MCF 10A (cell line): ENCODE results near the gene CIPC. TPM values are rescaled to one million over a fixed set of nuclear protein-coding genes. Genes with fewer than 3 reads are reported as not detected.
A peak's percentile ranks its signal among the peaks of the same experiment; 100 is the strongest.

ENCODE experiments used
- BruUV-seq: library from RNA; stranded (reverse); fragments of 400-500 nt; replicated peaks from 2 replicates; lab custom pipeline; 2021; lab: Mats Ljungman, UMichigan
- CTCF ChIA-PET: fragments of 300-600 bp; sonication (Branson Sonifier 250); formaldehyde crosslinking; extraction: SDS; loops from one replicate; lab custom pipeline; 2021; ENCODE audit warnings: antibody characterized with exemption, inconsistent platforms; lab: Yijun Ruan, JAX
- POLR2A ChIA-PET: fragments of 300-600, 350-650 bp; sonication (Branson Sonifier 250); formaldehyde crosslinking; extraction: SDS; loops from one replicate; lab custom pipeline; 2020; ENCODE audit warnings: antibody characterized with exemption, inconsistent platforms; lab: Yijun Ruan, JAX
- DNase-seq: peaks from one replicate; pipeline ENCODE4 v3.0.0-alpha.2; 2018; ENCODE audit not compliant: unreplicated experiment
- H3K27ac Mint-ChIP-seq: one replicate; pipeline ENCODE4 v1.8.0; 2022; ENCODE audit warnings: mild to moderate bottlenecking, low read depth, mixed read lengths; ENCODE audit not compliant: unreplicated experiment
- H3K27me3 Mint-ChIP-seq: one replicate; pipeline ENCODE4 v1.8.0; 2022; ENCODE audit warnings: mixed read lengths; ENCODE audit not compliant: insufficient read depth, unreplicated experiment
- H3K36me3 Mint-ChIP-seq: one replicate; pipeline ENCODE4 v1.8.0; 2022; ENCODE audit warnings: mild to moderate bottlenecking, moderate library complexity, mixed read lengths; ENCODE audit not compliant: insufficient read depth, unreplicated experiment
- H3K4me1 Mint-ChIP-seq: one replicate; pipeline ENCODE4 v1.8.0; 2022; ENCODE audit warnings: mixed read lengths; ENCODE audit not compliant: insufficient read depth, unreplicated experiment
- H3K4me3 Mint-ChIP-seq: one replicate; pipeline ENCODE4 v1.8.0; 2022; ENCODE audit warnings: mild to moderate bottlenecking, moderate library complexity, mixed read lengths; ENCODE audit not compliant: unreplicated experiment
- H3K9me3 Mint-ChIP-seq: one replicate; pipeline ENCODE4 v1.8.0; 2022; ENCODE audit warnings: mixed read lengths; ENCODE audit not compliant: unreplicated experiment
- intact Hi-C: fragments of 100-400 bp; cut with micrococcal nuclease; formaldehyde crosslinking; loops from 2 replicates; pipeline ENCODE4 v1.14.1; 2022
- total RNA-seq: library from RNA; stranded (reverse); gene quantifications from 2 replicates; pipeline ENCODE4 v1.2.3, GENCODE V29; 2022
- TF ChIP-seq, protein P1 (sequence below): fragments of 200-600 bp; IDR thresholded peaks from one replicate; pipeline ENCODE4 v1.8.0; 2022; ENCODE audit warnings: antibody characterized with exemption, mild to moderate bottlenecking; ENCODE audit not compliant: unreplicated experiment

The CIPC gene
- total RNA-seq, 1 experiment from 2014 or later = 9.7 TPM

DNA sequence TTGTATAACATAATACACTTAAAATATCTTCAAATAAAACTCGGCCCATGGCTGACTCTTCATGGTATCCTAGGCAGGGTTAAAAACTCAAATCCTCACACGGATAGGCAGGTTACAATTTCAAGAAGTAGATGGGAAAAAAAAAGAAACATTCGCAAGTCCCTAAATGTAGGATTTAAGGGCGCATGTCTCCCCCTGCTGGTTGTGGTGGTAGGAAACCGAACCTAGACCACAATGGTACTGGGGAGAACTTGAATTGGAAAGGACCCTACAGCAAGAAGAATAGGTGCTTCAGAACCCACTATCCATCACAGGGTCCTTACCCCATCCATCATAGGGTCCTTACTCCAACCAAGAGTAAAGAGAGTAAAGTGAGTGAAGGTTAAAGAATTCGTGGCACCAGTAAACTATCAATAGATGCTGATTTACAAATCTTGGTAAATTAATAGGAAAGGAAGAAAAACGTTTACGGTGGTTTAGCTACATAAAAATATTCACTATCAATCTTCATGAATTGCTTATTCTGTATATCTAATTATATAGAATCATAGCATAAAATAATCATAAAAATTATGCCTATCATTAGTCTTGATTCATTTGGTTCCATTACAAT is 3.3 kb upstream of the CIPC start:
- Mint-ChIP-seq H3K9me3 (no peaks in the 10 kb centered on the region), H3K27ac (peak overlapping the region; percentile 21), H3K27me3 (no peaks in the 10 kb centered on the region), H3K4me3 (no peak overlapping the region), H3K4me1 (peaks cover 29% of the 10 kb centered on the region), H3K36me3 (peaks cover 5% of the 10 kb centered on the region)
- BruUV-seq = no TSS peak
- intact Hi-C loops = loop anchor here (1.0 to 10.0 kb wide), 5 partner anchors 24 to 380 kb away; no protein-coding TSS in a partner anchor
- TF ChIP-seq, protein P1, sequence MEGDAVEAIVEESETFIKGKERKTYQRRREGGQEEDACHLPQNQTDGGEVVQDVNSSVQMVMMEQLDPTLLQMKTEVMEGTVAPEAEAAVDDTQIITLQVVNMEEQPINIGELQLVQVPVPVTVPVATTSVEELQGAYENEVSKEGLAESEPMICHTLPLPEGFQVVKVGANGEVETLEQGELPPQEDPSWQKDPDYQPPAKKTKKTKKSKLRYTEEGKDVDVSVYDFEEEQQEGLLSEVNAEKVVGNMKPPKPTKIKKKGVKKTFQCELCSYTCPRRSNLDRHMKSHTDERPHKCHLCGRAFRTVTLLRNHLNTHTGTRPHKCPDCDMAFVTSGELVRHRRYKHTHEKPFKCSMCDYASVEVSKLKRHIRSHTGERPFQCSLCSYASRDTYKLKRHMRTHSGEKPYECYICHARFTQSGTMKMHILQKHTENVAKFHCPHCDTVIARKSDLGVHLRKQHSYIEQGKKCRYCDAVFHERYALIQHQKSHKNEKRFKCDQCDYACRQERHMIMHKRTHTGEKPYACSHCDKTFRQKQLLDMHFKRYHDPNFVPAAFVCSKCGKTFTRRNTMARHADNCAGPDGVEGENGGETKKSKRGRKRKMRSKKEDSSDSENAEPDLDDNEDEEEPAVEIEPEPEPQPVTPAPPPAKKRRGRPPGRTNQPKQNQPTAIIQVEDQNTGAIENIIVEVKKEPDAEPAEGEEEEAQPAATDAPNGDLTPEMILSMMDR = peak; percentile 81
- ChIA-PET CTCF (interaction anchor here (0.6 to 17.4 kb wide), 33 partner anchors 9 to 226 kb away, joined by 3 to 338 read pairs (median 4); no protein-coding TSS in a partner anchor), POLR2A (interaction anchor here (1.0 to 1.4 kb wide), 4 partner anchors 24 to 219 kb away, joined by 3 to 6 read pairs (median 6); no protein-coding TSS in a partner anchor)
- DNase-seq = peak; percentile 88

DNA sequence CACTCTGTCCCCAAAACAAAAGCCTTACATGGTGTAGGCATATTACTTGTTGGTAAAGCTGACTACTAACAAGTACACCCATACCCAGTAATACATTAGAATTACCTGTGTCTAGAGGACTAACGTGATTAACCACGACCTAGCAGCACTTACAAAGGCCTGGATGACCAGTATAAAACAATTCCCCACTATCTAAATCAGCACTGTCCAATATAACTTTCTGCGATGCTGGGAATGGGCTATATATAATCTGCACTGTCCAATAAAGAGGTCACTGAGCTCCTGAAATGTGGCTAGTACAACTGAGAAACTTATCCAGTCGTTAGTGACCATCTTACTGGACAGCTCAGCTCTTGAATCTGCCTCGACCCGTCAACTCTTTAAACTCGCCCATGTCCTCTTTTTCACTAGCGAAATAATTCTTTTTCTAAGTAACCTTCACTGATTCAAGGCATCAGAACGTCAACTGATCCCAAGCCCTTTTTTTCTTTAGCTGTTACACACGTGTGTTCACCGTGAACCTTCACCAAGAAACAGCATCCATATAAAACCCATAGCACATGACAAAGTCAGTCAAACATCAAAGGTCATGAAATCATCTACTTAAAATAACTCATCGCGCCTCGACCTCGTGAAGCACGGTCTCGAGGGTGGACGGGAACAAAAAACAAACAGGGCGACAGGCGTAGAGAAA is 905 bp upstream of the CIPC start:
- intact Hi-C loops = loop anchor here (10.0 kb wide), 1 partner anchor 382 kb away; no protein-coding TSS in a partner anchor
- POLR2A ChIA-PET = interaction anchor here (0.6 to 4.3 kb wide), 18 partner anchors 8 to 562 kb away, joined by 3 to 31 read pairs (median 4); partner anchors contain the start of genes ANGEL1, GSTZ1, IRF2BPL and POMT2
- TF ChIP-seq, protein P1 = no peak
- Mint-ChIP-seq H3K4me1 (peaks cover 43% of the 10 kb centered on the region), H3K36me3 (peaks cover 5% of the 10 kb centered on the region), H3K27me3 (no peaks in the 10 kb centered on the region), H3K4me3 (peak overlapping the region; percentile 98), H3K9me3 (no peaks in the 10 kb centered on the region), H3K27ac (peak overlapping the region; percentile 99)
- DNase-seq = peak; percentile 23
- TSS peak; percentile 86 for BruUV-seq
- CTCF ChIA-PET = interaction anchor here (0.6 to 17.4 kb wide), 13 partner anchors 13 to 387 kb away, joined by 3 to 338 read pairs (median 3); no protein-coding TSS in a partner anchor

DNA sequence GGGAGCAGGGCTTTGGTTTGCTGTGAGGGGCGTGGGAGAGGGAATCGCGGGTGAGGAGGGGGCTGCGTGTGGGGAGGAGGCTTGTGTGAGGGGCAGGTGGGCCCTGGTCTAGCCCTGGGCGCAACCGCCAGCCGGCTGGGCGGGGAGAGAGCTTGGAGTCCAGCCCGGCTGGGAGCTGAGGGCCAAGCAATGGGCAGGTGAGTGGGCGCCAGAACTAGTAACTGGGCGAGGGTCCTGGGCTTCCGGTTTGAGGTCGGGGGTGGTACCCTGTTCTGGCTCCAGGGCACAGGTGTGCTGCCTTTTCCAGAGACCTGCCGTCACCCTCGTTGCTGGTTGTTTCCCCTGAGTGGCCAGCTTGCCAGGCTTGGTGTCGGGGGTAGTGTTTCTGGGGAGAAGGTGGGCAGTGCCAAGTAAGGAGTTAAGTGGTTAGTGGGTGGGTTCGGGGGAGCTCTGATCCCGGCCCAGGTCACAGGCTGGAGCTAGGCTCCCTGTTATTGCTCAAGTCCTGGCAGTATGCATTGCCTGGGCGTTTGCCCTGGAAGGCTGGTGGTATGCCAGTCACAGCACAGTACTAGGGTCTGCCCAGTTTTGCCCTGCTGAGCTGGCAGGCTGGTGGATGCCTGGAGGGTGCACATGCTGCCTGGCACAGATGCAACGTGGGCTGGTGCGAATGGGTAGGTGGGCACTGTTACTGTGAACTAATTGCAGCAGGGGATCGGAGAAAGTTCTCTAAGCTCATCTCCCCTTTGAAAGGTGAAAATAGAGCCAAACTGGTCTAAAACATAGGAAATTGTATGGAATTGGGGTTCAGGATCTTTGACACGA is 683 bp downstream of the CIPC start:
- intact Hi-C loops = loop anchor here (10.0 kb wide), 1 partner anchor 384 kb away; no protein-coding TSS in a partner anchor
- Mint-ChIP-seq H3K27me3 (no peaks in the 10 kb centered on the region), H3K36me3 (peaks cover 5% of the 10 kb centered on the region), H3K4me1 (peaks cover 43% of the 10 kb centered on the region), H3K27ac (peak overlapping the region; percentile 99), H3K4me3 (peak overlapping the region; percentile 98), H3K9me3 (no peaks in the 10 kb centered on the region)
- peak; percentile 64 for DNase-seq
- TF ChIP-seq, protein P1 = no peak
- POLR2A ChIA-PET = interaction anchor here (0.7 to 4.3 kb wide), 31 partner anchors 10 to 606 kb away, joined by 3 to 54 read pairs (median 4); partner anchors contain the start of genes ANGEL1, GSTZ1, IRF2BPL and POMT2
- CTCF ChIA-PET = interaction anchor here (0.5 to 2.7 kb wide), 17 partner anchors 10 to 226 kb away, joined by 3 to 18 read pairs (median 5); no protein-coding TSS in a partner anchor
- no TSS peak for BruUV-seq
